ENCODE measurements around the gene TRPM2. TPM values are rescaled to one million over a fixed set of nuclear protein-coding genes. Genes with fewer than 3 reads are reported as not detected.

The TRPM2 gene
- total RNA-seq, 2 experiments from 2014 or later: 2.6 to 3.7 TPM

DNA sequence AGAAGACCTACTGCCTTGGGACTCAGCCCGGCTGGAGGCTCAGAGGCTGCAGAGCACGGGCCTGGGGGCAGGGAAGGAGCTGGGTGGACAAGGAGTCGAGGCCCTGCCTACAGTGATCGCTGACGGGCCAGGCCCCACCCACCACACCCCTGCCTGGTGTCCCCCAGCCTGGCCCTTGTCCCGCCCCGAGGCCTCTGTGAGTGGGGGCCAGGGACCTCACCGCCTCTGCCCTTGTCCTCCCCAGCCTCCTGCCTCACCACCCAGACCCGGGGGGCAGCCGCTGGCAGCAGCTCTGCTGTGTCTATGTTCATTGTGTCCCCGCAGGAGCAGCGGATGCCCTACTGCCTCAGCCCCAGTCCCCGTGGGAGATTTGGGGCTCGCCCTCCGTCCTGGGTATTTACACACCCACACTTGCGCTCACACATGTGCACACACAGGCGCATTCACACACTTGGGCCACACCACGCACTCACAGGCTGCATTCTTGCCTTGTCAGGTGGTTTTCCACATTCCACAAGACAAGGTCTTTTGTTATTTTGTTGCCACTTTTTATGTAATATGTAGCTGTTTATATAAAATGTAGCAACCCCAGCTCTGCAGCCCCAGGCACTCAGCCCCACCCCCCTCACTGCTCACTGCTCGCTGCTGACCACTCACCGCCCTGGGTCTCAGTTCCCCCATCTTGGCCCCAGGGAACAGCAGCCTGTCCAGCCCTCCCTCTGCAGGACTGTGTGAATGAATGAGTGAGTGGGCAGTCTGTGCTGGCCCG is 46.3 kb upstream of the TRPM2 start:
- POLR2A ChIA-PET: interaction anchor here (0.6 kb wide), 1 partner anchor 181 kb away, joined by 4 read pairs; no protein-coding TSS in a partner anchor
- H3K27ac Mint-ChIP-seq: no peak overlapping the region

DNA sequence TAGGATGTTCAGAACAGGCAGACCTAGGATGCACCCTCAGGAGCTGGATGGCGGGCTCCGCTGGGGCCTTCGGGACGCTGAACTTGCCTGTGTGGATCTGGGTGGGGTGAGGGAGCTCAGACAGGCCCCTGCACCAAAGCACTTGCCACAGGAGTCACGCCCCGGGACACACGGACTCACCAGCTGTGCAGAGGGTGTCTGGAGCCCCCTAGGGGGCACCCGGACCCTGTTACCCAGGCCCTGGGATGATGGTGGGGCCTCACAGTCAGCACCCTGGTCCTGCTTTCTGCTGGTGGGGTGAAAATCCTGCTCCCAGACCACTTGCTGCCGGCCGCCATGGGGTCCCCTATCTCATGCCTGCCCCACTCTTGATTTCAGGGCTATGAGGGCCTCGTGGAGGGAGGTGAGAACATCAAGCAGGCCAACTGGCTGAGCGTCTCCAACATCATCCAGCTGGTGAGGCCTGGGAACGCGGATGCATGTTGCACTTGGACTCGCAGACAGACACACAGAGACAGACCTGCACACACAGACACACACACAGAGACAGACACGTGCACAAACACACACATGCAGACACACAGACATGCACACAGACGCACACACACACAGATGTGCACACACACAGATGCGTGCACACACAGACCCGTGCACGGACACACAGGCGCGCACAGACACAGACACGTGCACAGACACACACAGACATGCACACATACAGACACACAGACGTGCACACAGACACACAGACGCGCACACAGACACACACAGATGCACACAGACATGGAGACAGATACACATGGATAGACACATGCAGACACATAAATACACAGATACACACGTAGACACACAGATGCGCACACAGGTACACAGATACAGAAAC is 42.6 kb upstream of the TRPM2 start:
- H3K9me3 Mint-ChIP-seq: no peaks in the 10 kb centered on the region
- H3K4me3 Mint-ChIP-seq: no peak overlapping the region
- ATAC-seq (no peak), DNase-seq (no peak)
- CTCF ChIA-PET: interaction anchor here (1.6 kb wide), 1 partner anchor 10 kb away, joined by 4 read pairs; no protein-coding TSS in a partner anchor
- intact Hi-C loops (cut with micrococcal nuclease): no loop called here
- no peak overlapping the region for H3K27ac Mint-ChIP-seq
- POLR2A ChIA-PET: interaction anchor here (1.1 to 1.2 kb wide), 2 partner anchors 13 to 18 kb away, joined by 3 read pairs; no protein-coding TSS in a partner anchor
- H3K27me3 Mint-ChIP-seq: no peaks in the 10 kb centered on the region
- TF ChIP-seq, protein P1, sequence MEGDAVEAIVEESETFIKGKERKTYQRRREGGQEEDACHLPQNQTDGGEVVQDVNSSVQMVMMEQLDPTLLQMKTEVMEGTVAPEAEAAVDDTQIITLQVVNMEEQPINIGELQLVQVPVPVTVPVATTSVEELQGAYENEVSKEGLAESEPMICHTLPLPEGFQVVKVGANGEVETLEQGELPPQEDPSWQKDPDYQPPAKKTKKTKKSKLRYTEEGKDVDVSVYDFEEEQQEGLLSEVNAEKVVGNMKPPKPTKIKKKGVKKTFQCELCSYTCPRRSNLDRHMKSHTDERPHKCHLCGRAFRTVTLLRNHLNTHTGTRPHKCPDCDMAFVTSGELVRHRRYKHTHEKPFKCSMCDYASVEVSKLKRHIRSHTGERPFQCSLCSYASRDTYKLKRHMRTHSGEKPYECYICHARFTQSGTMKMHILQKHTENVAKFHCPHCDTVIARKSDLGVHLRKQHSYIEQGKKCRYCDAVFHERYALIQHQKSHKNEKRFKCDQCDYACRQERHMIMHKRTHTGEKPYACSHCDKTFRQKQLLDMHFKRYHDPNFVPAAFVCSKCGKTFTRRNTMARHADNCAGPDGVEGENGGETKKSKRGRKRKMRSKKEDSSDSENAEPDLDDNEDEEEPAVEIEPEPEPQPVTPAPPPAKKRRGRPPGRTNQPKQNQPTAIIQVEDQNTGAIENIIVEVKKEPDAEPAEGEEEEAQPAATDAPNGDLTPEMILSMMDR (IDR thresholded peaks at IDR 0.05): no peak
- H3K4me1 Mint-ChIP-seq (ENCODE audit: low read depth): peaks cover 2% of the 10 kb centered on the region
- H3K36me3 Mint-ChIP-seq (ENCODE audit: low read depth): peaks cover 9% of the 10 kb centered on the region

More for the DNA sequence above, 46.3 kb upstream of the TRPM2 start:
- H3K4me3 Mint-ChIP-seq: no peak overlapping the region
- ATAC-seq: no peak
- peaks cover 11% of the 10 kb centered on the region for H3K36me3 Mint-ChIP-seq (ENCODE audit: low read depth)
- no peak for DNase-seq
- no peaks in the 10 kb centered on the region for H3K27me3 Mint-ChIP-seq
- intact Hi-C loops (cut with micrococcal nuclease): no loop called here
- CTCF ChIA-PET: no interaction called here
- no peaks in the 10 kb centered on the region for H3K9me3 Mint-ChIP-seq
- TF ChIP-seq, protein P1 (IDR thresholded peaks at IDR 0.05): no peak
- H3K4me1 Mint-ChIP-seq (ENCODE audit: low read depth): peaks cover 22% of the 10 kb centered on the region

DNA sequence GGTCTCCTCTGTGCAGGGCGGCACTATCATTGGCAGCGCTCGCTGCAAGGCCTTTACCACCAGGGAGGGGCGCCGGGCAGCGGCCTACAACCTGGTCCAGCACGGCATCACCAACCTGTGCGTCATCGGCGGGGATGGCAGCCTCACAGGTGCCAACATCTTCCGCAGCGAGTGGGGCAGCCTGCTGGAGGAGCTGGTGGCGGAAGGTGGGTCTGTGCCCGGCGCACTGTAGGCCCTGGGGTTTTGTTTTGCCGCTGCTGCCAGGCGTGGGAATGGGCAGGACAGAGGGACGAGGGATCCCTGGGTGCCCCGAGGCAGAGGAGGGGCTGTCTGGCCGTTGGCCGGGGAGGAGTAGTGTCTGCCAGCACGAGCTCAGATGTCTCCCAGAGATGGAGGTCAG is 41.3 kb upstream of the TRPM2 start:
- ChIA-PET CTCF (no interaction called here), POLR2A (no interaction called here)
- H3K36me3 Mint-ChIP-seq (ENCODE audit: low read depth): peaks cover 12% of the 10 kb centered on the region
- no peak overlapping the region for H3K4me3 Mint-ChIP-seq
- H3K27ac Mint-ChIP-seq: no peak overlapping the region
- H3K4me1 Mint-ChIP-seq (ENCODE audit: low read depth): peaks cover 2% of the 10 kb centered on the region
- H3K9me3 Mint-ChIP-seq: no peaks in the 10 kb centered on the region
- ATAC-seq: no peak
- no peaks in the 10 kb centered on the region for H3K27me3 Mint-ChIP-seq
- intact Hi-C loops (cut with micrococcal nuclease): no loop called here
- TF ChIP-seq, protein P1 (IDR thresholded peaks at IDR 0.05): no peak
- no peak for DNase-seq

DNA sequence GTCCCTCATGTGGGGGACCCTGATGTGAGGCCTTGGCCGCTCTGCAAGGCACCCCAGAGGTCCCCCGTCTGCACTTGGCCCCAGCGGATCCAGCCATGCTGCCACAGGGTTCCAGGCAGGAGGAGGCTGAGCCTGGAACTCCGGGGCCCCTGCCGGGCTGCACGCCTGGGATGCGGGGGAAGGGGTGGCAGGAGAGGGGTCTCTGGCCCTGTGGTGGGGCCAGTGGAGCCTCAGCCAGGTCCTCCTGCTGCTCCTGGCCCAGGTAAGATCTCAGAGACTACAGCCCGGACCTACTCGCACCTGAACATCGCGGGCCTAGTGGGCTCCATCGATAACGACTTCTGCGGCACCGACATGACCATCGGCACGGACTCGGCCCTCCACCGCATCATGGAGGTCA is 40.7 kb upstream of the TRPM2 start:
- ChIA-PET CTCF (no interaction called here), POLR2A (interaction anchor here (1.1 kb wide), 1 partner anchor 16 kb away, joined by 4 read pairs; no protein-coding TSS in a partner anchor)
- ATAC-seq (no peak), DNase-seq (no peak)
- Mint-ChIP-seq H3K9me3 (no peaks in the 10 kb centered on the region), H3K4me3 (no peak overlapping the region), H3K27me3 (no peaks in the 10 kb centered on the region), H3K36me3 (ENCODE audit: low read depth) (peaks cover 9% of the 10 kb centered on the region), H3K4me1 (ENCODE audit: low read depth) (peaks cover 2% of the 10 kb centered on the region), H3K27ac (no peak overlapping the region)
- TF ChIP-seq, protein P1 (IDR thresholded peaks at IDR 0.05): no peak
- intact Hi-C loops (cut with micrococcal nuclease): no loop called here
